Panc1 (cell line): ENCODE results near the gene DGCR8. TPM values are rescaled to one million over a fixed set of nuclear protein-coding genes. Genes with fewer than 3 reads are reported as not detected.

ENCODE experiments used
- ATAC-seq: fragments of 200-7000 bp; cut with Tn5 transposase; 2 replicates; pipeline ENCODE4 v1.9.1; 2020; ENCODE audit warnings: mild to moderate bottlenecking, moderate library complexity
- BruUV-seq: library from RNA; stranded (reverse); fragments of 400-500 nt; replicated peaks from 2 replicates; lab custom pipeline; 2021; lab: Mats Ljungman, UMichigan
- CTCF ChIA-PET: fragments of 300-600 bp; sonication (Branson Sonifier 250); formaldehyde crosslinking; loops from one replicate; lab custom pipeline; 2022; ENCODE audit warnings: antibody characterized with exemption; lab: Charles Lee
- POLR2A ChIA-PET: fragments of 300-600 bp; sonication (Branson Sonifier 250); formaldehyde crosslinking; loops from one replicate; lab custom pipeline; 2022; ENCODE audit warnings: antibody characterized with exemption; lab: Charles Lee
- DNase-seq: peaks from one replicate; pipeline ENCODE4 v3.0.0-alpha.2; 2010; ENCODE audit warnings: low read depth, low spot score
- H3K27ac ChIP-seq: 2 replicates; pipeline ENCODE4 v1.5.1; 2011; ENCODE audit warnings: mild to moderate bottlenecking, low read length, inconsistent platforms
- H3K27me3 ChIP-seq: fragments of 200-500 bp; sonication (Bioruptor generic); 2 replicates; pipeline ENCODE4 v1.6.0; 2014; ENCODE audit warnings: low read length, inconsistent platforms; ENCODE audit not compliant: control insufficient read depth, insufficient read depth
- H3K36me3 ChIP-seq: fragments of 200-500 bp; sonication (Bioruptor generic); 2 replicates; pipeline ENCODE4 v1.5.1; 2014; ENCODE audit warnings: inconsistent platforms, mild to moderate bottlenecking, low read length, moderate library complexity; ENCODE audit not compliant: control insufficient read depth, insufficient read depth
- H3K4me1 ChIP-seq: 2 replicates; pipeline ENCODE4 v1.5.1; 2011; ENCODE audit warnings: inconsistent platforms, mild to moderate bottlenecking, low read length, moderate library complexity; ENCODE audit not compliant: control insufficient read depth, insufficient read depth
- H3K4me3 ChIP-seq, 2 experiments: 2 replicates each; pipeline ENCODE4 v1.5.1; 2011 to 2012; ENCODE audit warnings: low read depth in 2 of 2, low read length in 2 of 2, mild to moderate bottlenecking in 2 of 2, inconsistent platforms in 1 of 2, moderate library complexity in 1 of 2
- H3K9me3 ChIP-seq: fragments of 200-500 bp; sonication (Bioruptor generic); 2 replicates; pipeline ENCODE4 v1.5.1; 2014; ENCODE audit warnings: low read depth, mild to moderate bottlenecking, inconsistent platforms, low read length, moderate library complexity; ENCODE audit not compliant: control insufficient read depth, insufficient read depth
- POLR2AphosphoS5 ChIP-seq: IDR thresholded peaks from 2 replicates; pipeline ENCODE4 v1.6.1; 2012; ENCODE audit warnings: mild to moderate bottlenecking, low read depth, low read length, moderate library complexity
- SIN3A ChIP-seq: IDR thresholded peaks from 2 replicates; pipeline ENCODE4 v1.6.1; 2012; ENCODE audit warnings: low read depth, mild to moderate bottlenecking, low read length, moderate library complexity, borderline replicate concordance; ENCODE audit not compliant: insufficient read depth
- TCF7L2 ChIP-seq: IDR thresholded peaks from 2 replicates; pipeline ENCODE4 v1.6.1; 2011; ENCODE audit warnings: mild to moderate bottlenecking, low read depth, low read length, inconsistent platforms
- in situ Hi-C: cut with HindIII; loops from 2 replicates; pipeline ENCODE4 v1.10.0; 2016; ENCODE audit warnings: low sequenced_read_pairs, low pct_unique_long_range_greater_than_20kb
- intact Hi-C: fragments of 100-400 bp; cut with micrococcal nuclease; formaldehyde crosslinking; loops from one replicate; pipeline ENCODE4 v1.10.0; 2022; ENCODE audit not compliant: unreplicated experiment
- total RNA-seq: library from RNA; stranded (reverse); gene quantifications from one replicate; pipeline ENCODE4 v1.2.1, GENCODE V29; 2021; ENCODE audit not compliant: unreplicated experiment
- TF ChIP-seq, protein P1 (sequence below): fragments of 450-650 bp; IDR thresholded peaks from 2 replicates; pipeline ENCODE4 v1.5.1; 2017; ENCODE audit warnings: mild to moderate bottlenecking
- TF ChIP-seq, protein P2 (sequence below), 2 experiments: IDR thresholded peaks; 2 replicates each; pipeline ENCODE4 v1.6.1; 2011 to 2012; ENCODE audit warnings: low read depth in 2 of 2, control low read depth in 1 of 2, low read length in 1 of 2, mild to moderate bottlenecking in 1 of 2, moderate library complexity in 1 of 2; ENCODE audit not compliant: insufficient read depth in 1 of 2

Gene DGCR8
- total RNA-seq, 1 experiment from 2014 or later, result 35.0 TPM

DNA sequence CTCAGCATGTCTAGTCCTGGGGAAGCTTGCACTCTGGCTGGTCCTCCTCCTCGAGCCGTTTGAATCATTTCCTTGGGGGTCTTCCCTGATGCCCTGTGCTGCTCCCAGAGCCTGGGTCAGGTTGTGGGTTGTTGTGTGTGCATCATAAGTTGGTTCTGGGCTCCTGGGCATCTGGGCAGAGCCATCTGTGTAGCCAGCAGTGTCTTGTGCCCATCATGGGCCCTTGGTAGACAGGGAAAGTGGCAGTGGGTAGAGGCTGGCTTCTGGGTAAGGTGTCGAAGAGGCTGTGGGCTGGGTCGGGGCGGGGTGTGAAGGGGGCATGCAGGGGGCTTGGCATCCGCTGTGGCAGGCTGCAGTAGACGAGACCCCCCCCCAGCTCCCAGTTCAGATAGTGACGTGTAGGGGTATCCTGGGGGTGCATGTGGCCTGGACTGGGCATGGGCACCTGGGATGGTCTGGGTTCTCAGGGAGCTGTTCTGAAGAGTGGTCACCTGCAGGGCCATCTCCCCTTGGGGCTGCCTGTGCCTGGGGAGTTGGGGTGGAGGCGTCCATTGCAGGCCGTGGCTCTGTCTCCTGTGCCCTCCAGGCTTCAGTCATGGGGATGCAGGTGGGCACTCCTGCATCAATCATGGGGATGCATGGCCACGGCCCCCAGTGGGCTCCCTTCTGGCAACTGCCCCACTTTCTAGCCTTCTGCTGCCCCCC lies 44.2 kb downstream of the DGCR8 start:
- TF ChIP-seq, protein P1, sequence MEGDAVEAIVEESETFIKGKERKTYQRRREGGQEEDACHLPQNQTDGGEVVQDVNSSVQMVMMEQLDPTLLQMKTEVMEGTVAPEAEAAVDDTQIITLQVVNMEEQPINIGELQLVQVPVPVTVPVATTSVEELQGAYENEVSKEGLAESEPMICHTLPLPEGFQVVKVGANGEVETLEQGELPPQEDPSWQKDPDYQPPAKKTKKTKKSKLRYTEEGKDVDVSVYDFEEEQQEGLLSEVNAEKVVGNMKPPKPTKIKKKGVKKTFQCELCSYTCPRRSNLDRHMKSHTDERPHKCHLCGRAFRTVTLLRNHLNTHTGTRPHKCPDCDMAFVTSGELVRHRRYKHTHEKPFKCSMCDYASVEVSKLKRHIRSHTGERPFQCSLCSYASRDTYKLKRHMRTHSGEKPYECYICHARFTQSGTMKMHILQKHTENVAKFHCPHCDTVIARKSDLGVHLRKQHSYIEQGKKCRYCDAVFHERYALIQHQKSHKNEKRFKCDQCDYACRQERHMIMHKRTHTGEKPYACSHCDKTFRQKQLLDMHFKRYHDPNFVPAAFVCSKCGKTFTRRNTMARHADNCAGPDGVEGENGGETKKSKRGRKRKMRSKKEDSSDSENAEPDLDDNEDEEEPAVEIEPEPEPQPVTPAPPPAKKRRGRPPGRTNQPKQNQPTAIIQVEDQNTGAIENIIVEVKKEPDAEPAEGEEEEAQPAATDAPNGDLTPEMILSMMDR, result no peak
- TF ChIP-seq POLR2AphosphoS5 (no peak), TCF7L2 (no peak), SIN3A (no peak)
- TF ChIP-seq, protein P2, sequence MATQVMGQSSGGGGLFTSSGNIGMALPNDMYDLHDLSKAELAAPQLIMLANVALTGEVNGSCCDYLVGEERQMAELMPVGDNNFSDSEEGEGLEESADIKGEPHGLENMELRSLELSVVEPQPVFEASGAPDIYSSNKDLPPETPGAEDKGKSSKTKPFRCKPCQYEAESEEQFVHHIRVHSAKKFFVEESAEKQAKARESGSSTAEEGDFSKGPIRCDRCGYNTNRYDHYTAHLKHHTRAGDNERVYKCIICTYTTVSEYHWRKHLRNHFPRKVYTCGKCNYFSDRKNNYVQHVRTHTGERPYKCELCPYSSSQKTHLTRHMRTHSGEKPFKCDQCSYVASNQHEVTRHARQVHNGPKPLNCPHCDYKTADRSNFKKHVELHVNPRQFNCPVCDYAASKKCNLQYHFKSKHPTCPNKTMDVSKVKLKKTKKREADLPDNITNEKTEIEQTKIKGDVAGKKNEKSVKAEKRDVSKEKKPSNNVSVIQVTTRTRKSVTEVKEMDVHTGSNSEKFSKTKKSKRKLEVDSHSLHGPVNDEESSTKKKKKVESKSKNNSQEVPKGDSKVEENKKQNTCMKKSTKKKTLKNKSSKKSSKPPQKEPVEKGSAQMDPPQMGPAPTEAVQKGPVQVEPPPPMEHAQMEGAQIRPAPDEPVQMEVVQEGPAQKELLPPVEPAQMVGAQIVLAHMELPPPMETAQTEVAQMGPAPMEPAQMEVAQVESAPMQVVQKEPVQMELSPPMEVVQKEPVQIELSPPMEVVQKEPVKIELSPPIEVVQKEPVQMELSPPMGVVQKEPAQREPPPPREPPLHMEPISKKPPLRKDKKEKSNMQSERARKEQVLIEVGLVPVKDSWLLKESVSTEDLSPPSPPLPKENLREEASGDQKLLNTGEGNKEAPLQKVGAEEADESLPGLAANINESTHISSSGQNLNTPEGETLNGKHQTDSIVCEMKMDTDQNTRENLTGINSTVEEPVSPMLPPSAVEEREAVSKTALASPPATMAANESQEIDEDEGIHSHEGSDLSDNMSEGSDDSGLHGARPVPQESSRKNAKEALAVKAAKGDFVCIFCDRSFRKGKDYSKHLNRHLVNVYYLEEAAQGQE (IDR thresholded peaks at IDR 0.05; ENCODE audit: insufficient read depth in 1 of 2, low read depth in 2 of 2, low read length in 1 of 2), result no peak
- H3K4me1 ChIP-seq, result peaks cover under 1% of the 10 kb centered on the region
- no peak overlapping the region for H3K27ac ChIP-seq
- ChIA-PET POLR2A (no interaction called here), CTCF (no interaction called here)
- no peak overlapping the region for H3K4me3 ChIP-seq
- intact Hi-C loops (no loop called here), in situ Hi-C loops (no loop called here)
- BruUV-seq, result no TSS peak
- no peak for ATAC-seq
- H3K27me3 ChIP-seq, result no peaks in the 10 kb centered on the region
- H3K36me3 ChIP-seq, result peaks cover 7% of the 10 kb centered on the region; the same call in 1 of the 2 replicates
- DNase-seq, result no peak
- H3K9me3 ChIP-seq, result no peaks in the 10 kb centered on the region

DNA sequence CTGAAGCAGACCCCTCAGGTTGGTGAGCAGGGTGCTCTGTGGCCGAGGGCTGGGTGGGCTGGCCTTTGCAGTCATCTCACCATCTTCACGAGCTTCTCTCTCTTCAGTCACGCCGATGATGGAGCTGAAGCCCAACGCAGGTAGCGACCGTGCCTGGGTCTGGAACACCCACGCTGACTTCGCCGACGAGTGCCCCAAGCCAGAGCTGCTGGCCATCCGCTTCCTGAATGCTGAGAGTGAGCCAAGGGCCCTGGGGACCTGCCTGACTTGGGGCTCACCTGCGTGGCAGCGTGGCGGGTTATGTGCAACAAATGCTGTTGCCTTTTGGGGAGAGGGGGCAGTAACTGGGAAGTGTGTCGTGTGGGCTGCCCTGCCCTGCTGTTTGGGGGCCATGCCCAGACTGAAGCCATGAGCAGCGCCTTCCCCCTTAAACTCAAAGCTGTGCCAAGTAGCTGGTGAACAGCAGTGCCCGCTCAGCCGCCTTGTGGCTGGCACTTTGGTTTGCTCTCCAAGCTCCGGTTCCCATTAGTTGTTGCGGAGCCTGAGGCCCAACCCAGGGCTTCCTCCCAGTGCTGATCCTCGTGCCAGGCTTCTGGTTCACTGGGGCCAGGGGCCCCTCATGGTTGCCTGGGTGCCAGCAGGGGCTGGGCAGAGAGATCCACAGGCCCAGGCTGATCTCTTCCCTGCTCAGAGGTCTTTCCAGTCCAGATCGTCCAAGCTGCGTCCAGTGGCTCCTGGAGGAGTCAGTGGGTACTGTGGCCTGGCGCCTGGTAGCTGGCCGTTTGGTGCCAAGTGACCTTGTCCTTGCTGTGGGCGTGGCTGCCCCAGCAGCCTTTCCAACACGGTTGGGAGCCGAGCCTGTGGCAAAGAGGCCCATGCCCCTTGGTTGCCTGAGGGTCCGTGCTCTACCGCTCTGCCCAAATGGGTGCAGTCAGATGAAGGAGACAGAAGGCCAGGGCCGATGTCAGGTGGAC lies 45.4 kb downstream of the DGCR8 start:
- Histone ChIP-seq H3K4me1 (no peaks in the 10 kb centered on the region; the same call in 1 of the 2 replicates), H3K4me3 (no peak overlapping the region), H3K27ac (no peak overlapping the region), H3K9me3 (no peaks in the 10 kb centered on the region), H3K36me3 (peaks cover 6% of the 10 kb centered on the region; the same call in 1 of the 2 replicates), H3K27me3 (no peaks in the 10 kb centered on the region)
- no peak for DNase-seq
- intact Hi-C loops, result no loop called here
- ChIA-PET CTCF (no interaction called here), POLR2A (no interaction called here)
- in situ Hi-C loops, result no loop called here
- no peak for TF ChIP-seq POLR2AphosphoS5
- TF ChIP-seq, protein P2 (IDR thresholded peaks at IDR 0.05; ENCODE audit: insufficient read depth in 1 of 2, low read depth in 2 of 2, low read length in 1 of 2), result no peak
- TF ChIP-seq SIN3A, result no peak
- no peak for TF ChIP-seq TCF7L2
- TF ChIP-seq, protein P1, result no peak
- no peak for ATAC-seq
- no TSS peak for BruUV-seq
